HG02943 (cell line): ENCODE measurements around the gene SELENBP1.

Experiments used
- ATAC-seq: cut with Tn5 transposase; IDR thresholded peaks from one replicate; pipeline ENCODE4 v1.9.1; 2021; ENCODE audit warnings: mild to moderate bottlenecking, low read depth, moderate library complexity; ENCODE audit not compliant: unreplicated experiment

Gene SELENBP1

DNA sequence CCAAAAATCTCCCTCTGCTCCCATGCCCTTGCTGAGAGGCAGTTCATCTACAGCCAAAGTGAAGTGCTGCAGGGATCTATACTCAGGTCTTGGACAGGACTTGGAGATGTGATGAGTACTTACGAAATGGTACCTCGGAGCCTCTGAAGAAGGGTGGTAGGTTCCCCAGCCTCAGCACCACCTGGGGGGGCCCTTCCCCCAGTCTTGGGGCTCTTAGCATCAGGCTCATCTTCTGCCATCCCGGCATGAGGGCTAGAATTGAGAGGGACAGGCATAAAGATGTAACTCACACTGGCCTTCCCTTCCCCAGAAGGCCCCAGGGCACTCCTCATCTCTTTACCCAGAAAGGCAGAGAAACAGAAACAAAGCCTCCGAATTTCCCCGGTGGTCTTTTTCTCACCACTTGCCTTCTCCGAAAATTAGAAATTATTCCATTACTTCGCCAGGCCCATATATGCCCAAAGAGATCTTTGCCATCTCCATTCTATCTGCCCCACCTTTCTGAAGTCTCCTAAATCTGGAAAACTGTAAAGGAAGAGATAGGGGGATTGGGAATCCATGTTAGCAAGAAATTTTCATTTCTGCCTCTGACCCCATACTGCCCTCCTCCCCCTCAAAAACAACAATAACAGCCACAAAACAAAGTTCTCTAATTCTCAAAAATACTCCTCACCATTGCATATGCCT is 26.3 kb downstream of the SELENBP1 start:
- no peak for ATAC-seq

DNA sequence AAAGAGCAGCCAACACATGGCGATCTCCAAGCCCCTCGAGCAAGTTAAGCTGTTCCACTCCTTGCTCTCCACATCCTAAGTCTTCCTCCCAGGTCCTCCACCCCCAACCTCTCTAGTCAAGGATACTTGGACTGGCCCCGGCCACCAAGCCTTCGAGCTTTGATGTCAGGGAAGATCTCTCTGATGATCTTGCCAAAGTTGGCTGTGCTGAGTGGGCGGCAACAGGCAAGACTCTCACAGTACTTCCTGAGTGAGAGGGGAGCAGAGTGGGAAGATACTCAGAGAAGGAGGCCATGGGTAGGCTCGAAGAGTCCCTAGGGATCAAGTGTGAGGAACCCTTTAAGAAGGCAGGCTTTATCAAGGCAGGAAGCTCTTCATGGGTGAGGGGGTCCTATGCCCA is 28.2 kb downstream of the SELENBP1 start:
- no peak for ATAC-seq

DNA sequence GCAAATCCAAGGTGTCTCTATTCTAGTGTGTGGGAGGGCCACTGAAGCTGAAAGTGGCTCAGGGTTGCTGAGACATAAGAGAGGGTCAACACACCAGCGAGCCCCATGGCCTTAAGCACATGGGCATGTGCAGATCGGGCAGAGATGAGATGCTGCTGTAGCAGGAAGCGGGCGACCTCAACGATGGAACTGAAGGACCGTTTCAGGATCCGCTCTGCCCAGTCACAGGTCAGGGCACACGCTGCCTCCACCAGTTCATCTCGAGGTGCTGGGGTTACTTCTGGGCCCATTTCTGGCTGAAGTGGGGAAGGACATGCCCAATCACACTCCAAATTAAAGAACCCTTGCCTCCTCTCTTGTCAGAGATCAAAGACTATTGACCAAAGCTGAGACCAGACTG is 28.9 kb downstream of the SELENBP1 start:
- no peak for ATAC-seq

DNA sequence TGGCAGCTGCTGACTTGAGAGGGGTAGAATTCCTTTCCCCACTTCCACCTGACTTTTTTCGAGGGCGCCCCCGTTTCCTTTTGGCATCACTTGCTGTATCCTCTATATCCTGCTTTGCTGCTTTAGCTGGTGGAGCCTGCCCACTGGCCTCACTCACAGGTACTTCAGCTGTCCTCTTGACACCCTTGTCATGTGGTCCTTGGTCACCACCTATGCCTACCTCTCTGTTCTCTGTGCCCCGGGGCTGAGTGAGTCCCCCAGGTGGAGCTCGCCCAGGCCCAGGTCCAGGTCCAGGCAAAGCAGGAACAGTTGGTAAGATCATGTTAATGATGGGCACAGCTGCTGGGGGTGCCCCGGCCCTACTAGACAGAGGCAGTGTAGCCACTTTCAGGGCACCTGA is 29.9 kb downstream of the SELENBP1 start:
- no peak for ATAC-seq

DNA sequence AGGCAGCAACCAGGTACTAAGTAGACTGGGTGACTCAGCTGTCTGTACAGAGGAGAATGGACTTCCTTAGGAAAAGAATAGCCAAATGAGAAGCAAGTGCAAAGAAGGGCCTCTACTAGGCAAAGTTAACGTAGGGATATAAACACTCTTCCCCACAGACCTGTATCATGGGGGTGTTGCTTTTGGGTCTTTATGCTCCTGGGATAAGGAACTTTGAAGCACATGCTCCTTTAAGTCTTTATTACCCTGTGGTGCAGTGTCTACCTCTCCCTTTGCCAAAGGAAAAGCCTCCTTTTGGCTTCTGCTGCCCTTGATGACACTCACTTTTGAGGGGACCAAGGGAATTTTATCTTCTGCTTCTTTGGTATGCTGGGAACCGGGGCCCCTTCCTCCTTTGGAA is 30.5 kb downstream of the SELENBP1 start:
- ATAC-seq: no peak

DNA sequence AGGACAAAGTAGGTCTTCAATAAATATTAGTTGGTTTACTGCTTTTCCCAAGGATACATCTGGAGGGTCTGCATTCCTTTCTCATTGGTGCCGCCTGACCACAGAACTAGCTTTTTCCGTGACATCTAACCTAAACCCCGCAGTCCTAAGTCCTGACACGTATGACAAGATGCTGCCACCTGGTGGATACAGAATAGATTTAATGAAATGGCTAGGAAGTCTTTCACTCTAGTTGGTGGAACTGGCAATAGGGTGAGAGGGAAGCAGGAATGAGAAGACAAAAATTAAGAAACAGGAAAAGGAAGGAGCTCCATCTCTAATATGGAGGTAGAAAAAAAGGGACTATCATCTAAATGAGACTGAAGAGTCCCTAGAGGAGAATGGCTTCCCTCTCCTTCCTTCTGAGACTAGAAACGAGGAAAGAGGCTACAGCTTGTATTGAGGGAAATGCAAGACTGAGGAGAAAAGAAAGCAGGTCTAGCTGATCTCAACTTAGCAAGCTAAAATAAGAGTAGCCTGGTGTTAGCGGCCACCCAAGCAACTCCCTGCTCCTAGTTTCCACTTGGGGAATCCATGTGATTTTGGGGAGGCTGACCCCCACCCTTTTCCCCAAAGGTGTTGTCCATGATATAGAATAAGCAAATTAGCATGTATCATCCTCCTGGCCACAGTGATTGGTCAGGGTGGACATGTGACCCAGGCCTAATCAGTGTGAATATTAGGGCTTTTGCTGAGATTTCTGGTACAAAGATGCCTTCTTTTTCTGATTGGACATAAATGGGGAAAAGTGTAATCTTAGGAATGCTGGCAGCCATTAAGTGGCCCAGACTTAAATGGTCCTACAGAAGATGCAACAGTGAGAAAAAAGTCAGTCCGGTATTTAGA is 31.4 kb downstream of the SELENBP1 start:
- no peak for ATAC-seq

DNA sequence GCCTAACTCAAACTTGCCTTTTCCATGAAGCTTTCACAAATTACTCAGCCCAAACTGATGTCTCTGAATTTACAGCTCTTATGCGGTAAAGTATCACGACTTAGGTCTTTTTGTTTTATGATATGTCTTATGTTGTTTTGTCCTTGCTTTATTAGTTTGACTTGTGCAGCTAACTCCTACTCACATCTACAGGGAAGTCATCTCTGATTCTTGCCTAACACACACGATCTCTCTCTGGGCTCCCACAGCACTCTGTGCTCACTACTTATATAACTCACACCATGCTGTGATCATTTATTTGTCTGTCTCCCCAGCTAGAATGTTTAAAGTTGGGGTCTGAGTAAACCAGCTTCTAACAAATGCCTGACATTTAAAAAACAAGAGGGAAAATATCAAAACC is 35.9 kb downstream of the SELENBP1 start:
- ATAC-seq: no peak

DNA sequence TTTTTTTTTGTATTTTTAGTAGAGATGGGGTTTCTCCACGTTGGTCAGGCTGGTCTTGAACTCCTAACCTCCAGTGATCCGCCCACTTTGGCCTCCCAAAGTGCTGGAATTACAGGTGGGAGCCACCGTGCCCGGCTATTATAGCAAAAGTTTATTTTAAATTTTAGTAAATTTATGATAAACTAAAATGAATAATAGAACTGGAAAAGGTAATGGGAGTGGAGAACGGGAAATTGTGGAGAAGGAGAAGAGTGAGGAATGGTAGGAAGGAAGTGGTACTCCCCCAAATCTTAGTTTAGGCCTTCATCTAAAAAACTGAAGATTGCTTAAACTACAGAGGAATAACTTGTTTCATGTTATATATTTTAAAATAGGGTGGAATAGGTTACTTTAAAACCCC is 37.7 kb downstream of the SELENBP1 start:
- ATAC-seq: no peak

DNA sequence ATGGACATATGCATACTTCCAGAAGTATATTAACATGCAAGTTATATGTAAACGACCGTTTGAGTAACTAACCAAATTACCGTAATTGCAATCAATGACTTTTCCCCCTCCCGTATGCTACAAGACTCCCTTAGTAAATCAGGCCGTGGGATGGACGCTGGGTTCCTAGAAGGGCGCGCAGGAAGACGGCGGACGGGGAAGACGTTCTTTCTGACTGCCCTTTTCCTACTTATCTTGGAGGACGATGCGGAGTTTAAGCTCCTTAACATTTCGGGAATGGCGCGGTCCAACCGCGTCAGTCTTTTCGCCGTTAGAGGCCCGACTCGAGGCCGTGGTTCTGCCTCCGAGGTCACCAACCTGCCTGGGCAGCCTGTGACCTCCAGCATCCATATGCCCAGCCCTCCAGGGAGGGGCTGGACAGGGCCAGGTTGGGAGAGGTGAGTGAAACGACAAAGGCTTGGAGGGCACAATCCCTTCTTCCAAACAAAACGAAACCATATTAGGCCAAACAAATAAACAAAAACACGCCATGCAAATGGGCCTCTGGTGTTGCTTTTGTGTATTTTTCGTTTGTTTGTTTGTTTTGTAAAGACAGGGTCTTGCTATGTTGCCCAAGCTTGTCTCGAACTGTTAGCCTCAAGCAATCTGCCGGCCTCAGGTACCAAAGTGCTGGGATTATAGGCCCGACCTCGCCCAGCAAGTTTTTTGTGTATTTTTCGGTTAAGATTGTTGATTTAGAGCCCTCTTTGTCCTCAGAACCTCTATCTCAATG is 44.4 kb downstream of the SELENBP1 start:
- no peak for ATAC-seq

DNA sequence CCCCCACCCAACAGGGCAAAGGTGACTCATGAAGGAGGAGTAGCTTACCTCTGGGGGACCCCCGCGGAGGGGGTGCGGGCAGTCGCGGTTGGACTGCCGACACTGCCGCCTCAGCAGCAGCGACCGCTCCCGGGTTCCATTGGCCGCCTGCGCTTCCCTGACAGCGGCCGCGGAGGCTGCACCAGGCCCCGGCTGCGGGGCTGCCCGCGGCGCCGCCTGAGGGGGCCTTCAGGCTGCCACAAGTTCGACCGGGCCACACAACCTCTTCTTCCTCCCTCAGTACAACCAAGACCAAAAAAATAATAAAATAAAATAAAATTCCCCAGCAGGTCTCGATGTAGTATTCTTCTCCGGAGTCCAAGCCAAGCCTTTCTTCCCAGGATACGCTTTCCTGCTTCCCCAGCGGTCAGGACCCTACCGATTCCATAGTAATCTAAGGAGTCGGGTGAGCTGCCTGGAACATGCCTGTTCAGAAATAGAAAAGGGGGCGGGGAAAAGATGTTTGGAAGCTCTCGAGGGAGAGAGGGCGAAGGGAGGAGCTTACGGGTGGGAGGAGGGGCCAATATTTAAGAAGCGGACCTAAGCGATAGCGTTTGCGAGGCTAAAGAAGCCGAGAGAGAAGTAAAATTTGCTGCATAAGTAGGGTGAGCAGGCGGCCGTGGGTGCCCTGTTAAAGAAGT is 45.1 kb downstream of the SELENBP1 start, which contains the start of gene PI4KB:
Gene PI4KB (minus strand): TSS at position 194 of the 680 bp plus-strand sequence. CDS start 10,935 bp downstream, outside the sequence.
- peak; percentile 71 for ATAC-seq

DNA sequence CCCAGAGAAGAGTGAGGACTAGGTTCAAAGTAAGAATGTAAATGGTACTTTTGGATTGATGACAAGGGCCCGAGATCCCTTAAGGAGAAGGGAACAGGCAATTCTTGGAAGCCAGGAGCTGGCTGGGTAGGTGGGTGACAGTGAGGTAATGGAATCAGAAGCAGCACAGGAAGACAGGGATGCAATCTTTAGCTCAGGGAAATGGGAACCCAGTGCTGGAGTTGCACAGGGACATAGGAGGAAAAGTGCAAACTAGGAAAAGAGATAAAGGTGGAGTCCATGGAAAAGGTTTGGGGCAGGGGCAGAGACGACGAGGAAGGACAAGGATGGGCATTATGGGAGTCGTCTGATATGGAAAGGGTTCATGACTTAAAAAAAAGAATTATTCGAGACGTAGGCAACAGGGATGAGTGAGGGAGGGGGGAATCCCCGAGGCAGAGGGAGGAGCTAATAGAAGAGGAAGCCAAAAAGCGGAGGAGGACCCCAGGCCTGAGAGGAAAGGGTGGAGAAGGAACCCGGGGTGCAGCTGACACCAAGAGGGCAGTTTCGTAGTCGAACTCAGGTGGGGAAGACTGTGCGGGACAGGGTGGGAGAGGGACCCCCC is 45.8 kb downstream of the SELENBP1 start:
- peak; percentile 38 for ATAC-seq

DNA sequence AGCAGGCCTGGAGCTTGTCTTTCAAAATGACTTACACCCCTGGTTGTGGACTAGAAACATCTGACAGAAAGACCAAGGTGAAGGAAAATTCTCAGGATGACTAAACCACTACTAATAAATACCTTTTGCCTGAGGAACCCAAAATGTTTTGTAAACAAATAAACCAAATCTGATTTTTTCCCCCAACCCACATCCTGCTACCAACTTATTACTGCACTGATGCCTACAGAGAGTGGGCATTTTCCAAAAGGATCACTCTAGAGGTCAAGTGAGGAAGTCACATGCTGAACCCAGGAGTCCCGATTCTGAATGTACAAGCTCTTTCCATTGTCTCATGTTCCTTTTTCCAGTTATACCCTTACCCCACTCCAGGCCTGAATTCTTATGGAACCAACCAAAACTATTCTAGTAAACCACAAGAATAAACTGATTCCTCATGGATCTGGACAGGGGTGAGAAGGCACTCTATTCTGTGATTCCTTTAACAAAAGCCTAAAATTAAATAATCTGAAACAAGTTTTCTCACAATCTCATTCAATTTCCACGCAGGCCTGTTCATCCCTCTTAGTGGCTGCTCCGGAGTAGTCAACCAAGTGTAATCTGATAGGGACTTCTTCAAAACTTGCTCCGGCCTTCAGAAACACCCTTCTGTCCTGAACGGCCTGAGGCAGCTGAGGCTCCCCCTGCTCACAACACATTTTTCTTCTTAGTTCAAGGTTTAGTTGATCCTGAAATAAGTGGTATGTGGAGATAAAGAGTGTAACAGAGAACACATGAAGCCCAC is 46.7 kb downstream of the SELENBP1 start:
- ATAC-seq: no peak

DNA sequence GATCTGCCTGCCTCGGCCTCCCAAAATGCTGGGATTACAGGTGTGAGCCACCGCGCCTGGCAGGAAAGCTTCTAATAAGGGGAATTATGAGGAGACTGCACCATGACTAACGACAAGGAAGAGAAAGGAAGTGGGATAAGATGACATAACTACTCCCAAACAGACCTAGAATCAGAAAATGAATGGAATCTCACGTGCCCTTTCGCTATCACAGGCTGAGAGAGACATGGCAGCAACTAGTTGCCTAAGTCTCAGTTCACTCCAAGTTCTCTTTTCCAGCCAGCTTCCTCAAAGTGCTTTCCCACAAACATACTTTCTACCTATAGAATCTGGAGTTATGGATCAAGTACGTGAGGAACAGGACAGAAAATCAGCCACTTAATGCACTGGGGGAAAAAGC is 47.3 kb downstream of the SELENBP1 start:
- no peak for ATAC-seq

DNA sequence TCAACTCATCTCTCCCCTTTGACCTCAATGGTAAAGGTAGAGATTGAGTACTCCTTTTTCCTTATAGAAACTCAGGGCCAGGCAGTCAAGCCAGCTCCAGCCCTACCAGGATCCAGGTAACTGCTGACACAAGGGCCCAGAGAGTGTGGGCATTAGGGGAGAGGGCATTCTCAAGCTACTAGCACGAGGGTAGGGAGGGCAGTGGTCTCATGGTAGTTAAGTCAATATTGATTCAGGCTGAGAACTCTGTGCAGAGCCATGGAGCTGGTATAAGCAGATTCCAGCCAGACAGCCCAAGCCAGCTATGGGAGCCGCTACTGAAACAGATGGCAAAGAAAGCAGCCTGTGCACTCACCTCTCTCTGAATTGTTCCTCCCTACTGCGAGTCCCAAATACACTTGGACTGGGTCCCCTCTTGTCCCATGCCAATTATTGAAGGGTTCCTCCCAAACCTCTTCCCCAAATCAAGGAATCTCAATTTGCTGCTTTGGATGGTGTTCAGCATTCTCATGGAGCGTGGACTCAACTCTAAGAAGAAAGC is 48.0 kb downstream of the SELENBP1 start:
- no peak for ATAC-seq

DNA sequence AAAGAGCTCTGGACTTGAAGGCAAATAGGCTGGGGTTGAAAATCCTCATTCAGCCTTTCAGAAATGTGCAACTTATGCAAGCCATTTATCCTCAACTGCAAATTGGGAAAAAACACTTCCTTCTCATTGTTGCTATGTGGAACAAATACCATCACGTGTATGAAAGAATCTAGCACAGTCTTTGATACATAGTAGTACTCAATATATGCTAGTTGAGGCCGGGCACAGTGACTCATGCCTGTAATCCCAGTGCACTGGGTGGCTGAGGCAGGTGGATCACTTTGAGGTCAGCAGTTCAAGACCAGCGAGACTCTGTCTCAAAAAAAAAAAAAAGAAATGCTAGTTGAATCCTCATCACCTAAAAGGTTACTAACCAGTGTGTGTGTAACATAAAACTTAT is 53.5 kb downstream of the SELENBP1 start:
- no peak for ATAC-seq

DNA sequence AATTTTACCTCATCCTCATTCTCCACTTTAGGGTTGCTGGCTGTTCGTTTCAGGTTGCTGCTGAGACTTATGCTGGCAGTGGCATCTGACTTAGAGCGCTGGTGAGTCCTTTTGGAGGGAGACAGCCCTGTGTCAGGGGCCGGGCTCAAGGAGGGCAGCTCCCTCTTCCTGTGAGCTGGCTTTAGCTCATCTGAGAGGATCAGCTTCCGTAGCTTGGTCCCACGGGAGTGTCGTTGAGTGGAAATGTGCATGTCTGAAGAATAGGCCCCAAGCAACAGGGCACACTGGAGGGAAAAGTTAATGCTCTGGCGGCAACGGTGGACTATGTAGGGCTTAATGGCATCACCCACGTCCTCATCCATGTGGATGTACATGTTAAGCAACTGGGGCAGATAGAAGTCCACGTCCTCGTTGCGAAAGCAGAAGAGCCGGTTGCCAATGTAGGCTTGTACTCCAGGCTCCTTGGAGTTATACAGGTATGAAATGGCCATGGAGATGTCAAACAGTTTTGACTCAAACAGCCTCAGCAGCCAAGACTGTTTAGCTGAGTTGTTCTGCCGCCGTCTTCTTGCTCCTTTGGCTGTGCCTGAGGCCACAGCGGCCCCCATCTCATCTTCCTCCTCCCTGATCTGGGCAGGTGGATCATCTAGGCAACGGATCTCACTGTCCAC is 56.8 kb downstream of the SELENBP1 start:
- no peak for ATAC-seq
